Stimulated activated CD4-positive, alpha-beta T cell treated with anti-CD3 and anti-CD28 coated beads, TNF-alpha, amount 100 ng/mL, for 4 hours (primary cell): ENCODE data around the gene CLDND2.

Source experiments
- DNase-seq, 3 experiments: peaks; one replicate each; pipeline ENCODE4 v3.0.0-alpha.2; 2020; ENCODE audit warnings: low read depth in 3 of 3

The CLDND2 gene

GRCh38 chr19:51331193-51331592 lies 37.6 kb downstream of the CLDND2 start:
- no peak for DNase-seq

GRCh38 chr19:51330366-51330765 lies 38.4 kb downstream of the CLDND2 start:
- no peak for DNase-seq

GRCh38 chr19:51329411-51329810 lies 39.4 kb downstream of the CLDND2 start:
- DNase-seq: no peak

GRCh38 chr19:51327066-51328001 lies 41.5 kb downstream of the CLDND2 start:
- DNase-seq: no peak

GRCh38 chr19:51326216-51327065 lies 42.4 kb downstream of the CLDND2 start:
- no peak for DNase-seq

- no peak for DNase-seq
Observed at GRCh38 chr19:51325161-51325976, 43.4 kb downstream of the CLDND2 start.

GRCh38 chr19:51324167-51324481 lies 44.7 kb downstream of the CLDND2 start:
- no peak for DNase-seq

GRCh38 chr19:51323481-51324166 lies 45.2 kb downstream of the CLDND2 start:
- DNase-seq: no peak

- no peak for DNase-seq
Observed at GRCh38 chr19:51321799-51322198, 47.0 kb downstream of the CLDND2 start.

- no peak for DNase-seq
Observed at GRCh38 chr19:51320280-51320657, 48.5 kb downstream of the CLDND2 start.

- no peak for DNase-seq
Observed at GRCh38 chr19:51319649-51320279, 49.0 kb downstream of the CLDND2 start.

- DNase-seq: no peak
Observed at GRCh38 chr19:51318687-51319648, 49.8 kb downstream of the CLDND2 start.

GRCh38 chr19:51317968-51318367 lies 50.8 kb downstream of the CLDND2 start:
- no peak for DNase-seq

GRCh38 chr19:51317376-51317775 lies 51.4 kb downstream of the CLDND2 start:
- no peak for DNase-seq
